CD4-positive, alpha-beta T cell treated with Interferon alpha-2 for 1 hour (primary cell): Measurements from ENCODE around the gene BICD1.

ENCODE experiments used
- DNase-seq, 2 donors: peaks; one replicate each; pipeline ENCODE4 v3.0.0-alpha.2; 2020 to 2022

Gene BICD1

GRCh38 chr12:32104572-32105355 lies 1.9 kb upstream of the BICD1 start:
- no peak for DNase-seq

GRCh38 chr12:32105986-32106516 lies 596 bp upstream of the BICD1 start:
- DNase-seq, result no peak

GRCh38 chr12:32107359-32108267 lies 966 bp downstream of the BICD1 start:
- DNase-seq, result peak in 1 of 2 donors; percentile 14

- no peak for DNase-seq
Observed at GRCh38 chr12:32108787-32109186, 2.1 kb downstream of the BICD1 start.

- no peak for DNase-seq
Observed at GRCh38 chr12:32110417-32110816, 3.8 kb downstream of the BICD1 start.

- no peak for DNase-seq
Observed at GRCh38 chr12:32110942-32111341, 4.3 kb downstream of the BICD1 start.

GRCh38 chr12:32115404-32116104 lies 8.9 kb downstream of the BICD1 start:
- no peak for DNase-seq

- no peak for DNase-seq
Observed at GRCh38 chr12:32116897-32117296, 10.2 kb downstream of the BICD1 start.

- DNase-seq, result no peak
Observed at GRCh38 chr12:32117316-32117715, 10.7 kb downstream of the BICD1 start.

- DNase-seq, result no peak
Observed at GRCh38 chr12:32118806-32119205, 12.2 kb downstream of the BICD1 start.

- DNase-seq, result no peak
Observed at GRCh38 chr12:32120419-32120818, 13.8 kb downstream of the BICD1 start.

GRCh38 chr12:32124637-32125036 lies 18.0 kb downstream of the BICD1 start:
- DNase-seq, result no peak

- DNase-seq, result no peak
Observed at GRCh38 chr12:32125455-32126084, 18.9 kb downstream of the BICD1 start.

GRCh38 chr12:32126720-32127119 lies 20.1 kb downstream of the BICD1 start:
- no peak for DNase-seq

- DNase-seq, result no peak
Observed at GRCh38 chr12:32131666-32132065, 25.0 kb downstream of the BICD1 start.

- DNase-seq, result peak; percentile 1 to 23
Observed at GRCh38 chr12:32134101-32134888, 27.6 kb downstream of the BICD1 start.

GRCh38 chr12:32135967-32136366 lies 29.3 kb downstream of the BICD1 start:
- no peak for DNase-seq

- no peak for DNase-seq
Observed at GRCh38 chr12:32136404-32136803, 29.8 kb downstream of the BICD1 start.

GRCh38 chr12:32139064-32139421 lies 32.4 kb downstream of the BICD1 start:
- peak; percentile 27 to 58 for DNase-seq

GRCh38 chr12:32140877-32141276 lies 34.2 kb downstream of the BICD1 start:
- DNase-seq, result no peak

- DNase-seq, result no peak
Observed at GRCh38 chr12:32145096-32145495, 38.4 kb downstream of the BICD1 start.
